Loucy (cell line): ENCODE data around the gene GLRX5.

Experiments used
- H2AFZ ChIP-seq: fragments of 200-600 bp; sonication (generic); 2 replicates; pipeline ENCODE4 v1.6.0; 2016; ENCODE audit warnings: antibody characterized with exemption, mild to moderate bottlenecking, low read length, moderate library complexity
- H3F3A ChIP-seq: fragments of 200-600 bp; 2 replicates; pipeline ENCODE4 v1.6.0; 2016; ENCODE audit warnings: antibody characterized with exemption, low read depth, mild to moderate bottlenecking
- H3K27me3 ChIP-seq: fragments of 200-600 bp; sonication (generic); 2 replicates; pipeline ENCODE4 v1.6.1; 2014; ENCODE audit warnings: low read length, mild to moderate bottlenecking; ENCODE audit not compliant: insufficient read depth, poor library complexity, severe bottlenecking
- H3K36me3 ChIP-seq: fragments of 200-600 bp; sonication (generic); 2 replicates; pipeline ENCODE4 v1.6.1; 2016; ENCODE audit warnings: low read length; ENCODE audit not compliant: insufficient read depth
- H3K4me1 ChIP-seq: fragments of 200-600 bp; sonication (generic); 2 replicates; pipeline ENCODE4 v1.5.1; 2014; ENCODE audit warnings: low read length, mild to moderate bottlenecking; ENCODE audit not compliant: insufficient read depth, poor library complexity, severe bottlenecking
- H3K4me2 ChIP-seq: fragments of 200-600 bp; sonication (generic); 2 replicates; pipeline ENCODE4 v1.6.0; 2014; ENCODE audit warnings: antibody characterized with exemption, low read length, low read depth, mild to moderate bottlenecking; ENCODE audit not compliant: poor library complexity, severe bottlenecking
- H3K4me3 ChIP-seq: fragments of 200-600 bp; sonication (generic); 2 replicates; pipeline ENCODE4 v1.5.1; 2014; ENCODE audit warnings: low read length, mild to moderate bottlenecking, mixed read lengths; ENCODE audit not compliant: poor library complexity, severe bottlenecking
- H3K79me2 ChIP-seq: fragments of 200-600 bp; sonication (generic); 2 replicates; pipeline ENCODE4 v1.6.1; 2014; ENCODE audit warnings: low read length; ENCODE audit not compliant: insufficient read depth
- H3K9ac ChIP-seq: fragments of 200-600 bp; sonication (generic); 2 replicates; pipeline ENCODE4 v1.6.0; 2014; ENCODE audit warnings: mild to moderate bottlenecking, low read depth, low read length, moderate library complexity; ENCODE audit not compliant: poor library complexity, severe bottlenecking
- H3K9me2 ChIP-seq: fragments of 200-600 bp; sonication (generic); replicated peaks from 2 replicates; pipeline ENCODE4 v1.6.1; 2016; ENCODE audit warnings: low read depth, low read length, mixed read lengths
- H3K9me3 ChIP-seq: fragments of 200-600 bp; sonication (generic); 2 replicates; pipeline ENCODE4 v1.6.1; 2014; ENCODE audit warnings: mild to moderate bottlenecking, antibody characterized with exemption, low read length, low read depth; ENCODE audit not compliant: insufficient read depth
- H4K20me1 ChIP-seq: fragments of 200-600 bp; sonication (generic); 2 replicates; pipeline ENCODE4 v1.6.0; 2014; ENCODE audit warnings: antibody characterized with exemption, low read length, mild to moderate bottlenecking; ENCODE audit not compliant: insufficient read depth, poor library complexity, severe bottlenecking
- CTCF ChIP-seq: fragments of 200-600 bp; sonication (generic); conservative IDR thresholded peaks from 2 replicates; pipeline ENCODE4 v1.5.1; 2014; ENCODE audit warnings: mild to moderate bottlenecking, antibody characterized with exemption, low read length
- EZH2phosphoT487 ChIP-seq: fragments of 200-600 bp; IDR thresholded peaks from 2 replicates; pipeline ENCODE4 v1.6.1; 2018; ENCODE audit warnings: antibody characterized with exemption, mild to moderate bottlenecking, moderate library complexity, borderline replicate concordance

The GLRX5 gene

DNA sequence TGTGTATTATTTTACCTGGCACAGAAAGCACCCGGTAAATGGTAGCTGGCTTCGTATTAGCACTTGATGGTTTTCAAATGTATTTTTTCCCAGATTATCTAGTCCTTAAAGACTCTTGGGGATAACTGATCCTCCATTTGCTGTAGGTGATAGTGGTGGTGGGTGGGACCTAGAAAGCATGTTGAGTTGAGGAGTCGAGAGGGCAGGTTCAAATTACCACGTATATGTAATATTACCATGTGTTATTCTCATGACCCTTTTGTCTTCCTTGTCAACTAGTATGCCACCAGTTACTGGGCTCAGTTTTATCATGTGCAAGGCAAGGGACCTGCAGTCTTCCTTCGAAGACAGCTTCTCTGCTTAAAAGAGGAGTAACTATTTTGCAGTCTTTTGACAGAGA lies 1.8 kb downstream of the GLRX5 start:
- H3K9ac ChIP-seq: peak overlapping the region; percentile 93
- TF ChIP-seq CTCF: no peak
- no peak for TF ChIP-seq EZH2phosphoT487
- H2AFZ ChIP-seq: no peak overlapping the region

GRCh38 chr14:95537298-95538089 lies 2.6 kb downstream of the GLRX5 start:
- peak overlapping the region; percentile 93 for H3K9ac ChIP-seq

More for the DNA sequence above, 1.8 kb downstream of the GLRX5 start:
- Histone ChIP-seq H3K36me3 (no peaks in the 10 kb centered on the region), H3K4me1 (peaks cover 66% of the 10 kb centered on the region), H3F3A (no peaks in the 10 kb centered on the region), H3K27me3 (no peaks in the 10 kb centered on the region), H3K4me3 (peak overlapping the region; percentile 81), H3K79me2 (peaks cover 93% of the 10 kb centered on the region), H3K9me2 (no peaks in the 10 kb centered on the region), H4K20me1 (peaks cover 80% of the 10 kb centered on the region), H3K9me3 (no peaks in the 10 kb centered on the region), H3K4me2 (peak overlapping the region; percentile 93)

DNA sequence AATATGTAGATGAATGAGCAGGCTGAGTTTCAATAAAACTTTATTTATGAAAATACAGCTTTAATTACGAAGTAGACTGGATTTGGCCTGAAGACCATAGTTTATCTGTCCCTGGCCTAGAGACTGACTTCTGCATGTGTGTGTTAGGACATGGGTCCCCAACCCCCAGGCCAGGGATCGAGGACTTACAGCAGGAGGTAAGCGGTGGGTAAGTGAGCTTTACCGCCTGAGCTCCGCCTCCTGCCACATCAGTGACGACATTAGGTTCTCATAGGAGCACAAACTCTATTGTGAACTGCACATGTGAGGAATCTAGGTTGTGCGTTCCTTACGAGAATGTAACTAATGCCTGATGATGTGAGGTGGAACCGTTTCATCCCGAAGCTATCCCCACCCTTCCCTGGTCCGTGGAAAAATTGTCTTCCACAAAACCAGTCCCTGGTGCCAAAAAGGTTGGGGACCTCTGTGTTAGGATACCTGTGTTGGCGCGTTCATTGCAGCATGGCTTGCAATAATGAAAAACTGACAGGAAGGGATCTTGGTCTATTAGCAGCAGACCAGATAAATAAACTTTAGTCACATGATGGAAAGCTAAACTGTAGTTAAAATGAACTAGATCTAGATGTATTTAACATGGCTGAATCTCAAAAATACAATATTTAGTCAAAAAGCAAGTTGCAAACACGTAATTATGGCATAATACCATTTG lies 4.1 kb downstream of the GLRX5 start:
- Histone ChIP-seq H3K4me3 (peak overlapping the region; percentile 81), H4K20me1 (peaks cover 76% of the 10 kb centered on the region), H3K27me3 (no peaks in the 10 kb centered on the region), H3K9me2 (no peaks in the 10 kb centered on the region), H3K9me3 (no peaks in the 10 kb centered on the region), H3K9ac (peak overlapping the region; percentile 93), H3F3A (no peaks in the 10 kb centered on the region), H3K4me2 (peak overlapping the region; percentile 93), H3K79me2 (peaks cover 93% of the 10 kb centered on the region), H3K36me3 (peaks cover 2% of the 10 kb centered on the region; the same call in 1 of the 2 replicates), H3K4me1 (peaks cover 67% of the 10 kb centered on the region), H2AFZ (no peak overlapping the region)
- TF ChIP-seq CTCF (no peak), EZH2phosphoT487 (no peak)

More at GRCh38 chr14:95537298-95538089, 2.6 kb downstream of the GLRX5 start:
- peak overlapping the region; percentile 81 for H3K4me3 ChIP-seq
- no peaks in the 10 kb centered on the region for H3F3A ChIP-seq
- peaks cover 80% of the 10 kb centered on the region for H4K20me1 ChIP-seq
- no peak overlapping the region for H2AFZ ChIP-seq
- H3K36me3 ChIP-seq: no peaks in the 10 kb centered on the region
- no peaks in the 10 kb centered on the region for H3K27me3 ChIP-seq
- no peak for TF ChIP-seq CTCF
- H3K9me2 ChIP-seq: no peaks in the 10 kb centered on the region
- H3K9me3 ChIP-seq: no peaks in the 10 kb centered on the region
- H3K4me2 ChIP-seq: peak overlapping the region; percentile 93
- peaks cover 93% of the 10 kb centered on the region for H3K79me2 ChIP-seq
- H3K4me1 ChIP-seq: peaks cover 65% of the 10 kb centered on the region
